Neural progenitor cell (in vitro differentiated cells): ENCODE results near the gene BBS7. TPM values are rescaled to one million over a fixed set of nuclear protein-coding genes. Genes with fewer than 3 reads are reported as not detected.

Experiments
- DNase-seq: peaks from one replicate; pipeline ENCODE4 v3.0.0-alpha.2; 2016; ENCODE audit warnings: low spot score
- H2AFZ ChIP-seq: fragments of 200-600 bp; sonication (generic); replicated peaks from 2 replicates; pipeline ENCODE4 v1.6.1; 2016; ENCODE audit warnings: antibody characterized with exemption
- H3F3A ChIP-seq: fragments of 200-600 bp; sonication (generic); 2 replicates; pipeline ENCODE4 v1.6.1; 2016; ENCODE audit warnings: antibody characterized with exemption, low read depth
- H3K27ac ChIP-seq: fragments of 200-600 bp; sonication (generic); 2 replicates; pipeline ENCODE4 v1.5.1; 2016; ENCODE audit warnings: mild to moderate bottlenecking
- H3K27me3 ChIP-seq: fragments of 200-600 bp; sonication (generic); 2 replicates; pipeline ENCODE4 v1.6.1; 2016; ENCODE audit warnings: mild to moderate bottlenecking, moderate library complexity
- H3K36me3 ChIP-seq: fragments of 200-600 bp; sonication (generic); 2 replicates; pipeline ENCODE4 v1.5.1; 2016
- H3K4me1 ChIP-seq: fragments of 200-600 bp; sonication (generic); 2 replicates; pipeline ENCODE4 v1.6.1; 2016; ENCODE audit warnings: mixed run types
- H3K4me2 ChIP-seq: fragments of 200-600 bp; sonication (generic); 2 replicates; pipeline ENCODE4 v1.6.1; 2016
- H3K4me3 ChIP-seq: fragments of 200-600 bp; sonication (generic); 2 replicates; pipeline ENCODE4 v1.5.1; 2016
- H3K79me2 ChIP-seq: fragments of 200-600 bp; sonication (generic); 2 replicates; pipeline ENCODE4 v1.6.1; 2016; ENCODE audit warnings: low read depth
- H3K9ac ChIP-seq: fragments of 200-600 bp; sonication (generic); 2 replicates; pipeline ENCODE4 v1.6.1; 2016
- H3K9me3 ChIP-seq: fragments of 200-600 bp; sonication (generic); 2 replicates; pipeline ENCODE4 v1.5.1; 2016; ENCODE audit warnings: low read depth
- H4K20me1 ChIP-seq: fragments of 200-600 bp; sonication (generic); 2 replicates; pipeline ENCODE4 v1.6.1; 2016; ENCODE audit warnings: low read depth
- H3K27ac Mint-ChIP-seq: 3 replicates; pipeline ENCODE4 v1.8.0; 2021; ENCODE audit warnings: mixed read lengths
- H3K27me3 Mint-ChIP-seq: 2 replicates; pipeline ENCODE4 v1.8.0; 2022; ENCODE audit warnings: low read depth, mild to moderate bottlenecking, inconsistent platforms, moderate library complexity, mixed read lengths; ENCODE audit not compliant: insufficient read depth
- H3K36me3 Mint-ChIP-seq: 3 replicates; pipeline ENCODE4 v1.8.0; 2021; ENCODE audit warnings: mixed read lengths
- H3K4me1 Mint-ChIP-seq: 3 replicates; pipeline ENCODE4 v1.8.0; 2021; ENCODE audit warnings: mixed read lengths
- H3K4me3 Mint-ChIP-seq: 3 replicates; pipeline ENCODE4 v1.8.0; 2021; ENCODE audit warnings: mild to moderate bottlenecking, moderate library complexity, mixed read lengths
- H3K9me3 Mint-ChIP-seq: 3 replicates; pipeline ENCODE4 v1.8.0; 2020; ENCODE audit warnings: mixed read lengths
- EZH2 ChIP-seq: fragments of 200-600 bp; sonication (generic); IDR thresholded peaks from 2 replicates; pipeline ENCODE4 v1.6.1; 2017; ENCODE audit warnings: antibody characterized with exemption, mild to moderate bottlenecking, moderate library complexity
- EZH2phosphoT487 ChIP-seq: fragments of 200-600 bp; sonication (generic); IDR thresholded peaks from 2 replicates; pipeline ENCODE4 v1.6.1; 2017; ENCODE audit warnings: antibody characterized with exemption
- total RNA-seq: library from RNA; depleted of rRNA; stranded (reverse); fragments of >200 nt; gene quantifications from 2 replicates; pipeline ENCODE4 v1.2.3, GENCODE V29; 2015; ENCODE audit warnings: low replicate concordance
- TF ChIP-seq, protein P1 (sequence below): fragments of 200-600 bp; sonication (generic); IDR thresholded peaks from 2 replicates; pipeline ENCODE4 v1.5.1; 2017; ENCODE audit warnings: antibody characterized with exemption, mild to moderate bottlenecking

The BBS7 gene
- total RNA-seq, 1 donor from 2014 or later, result 39.7 TPM

DNA sequence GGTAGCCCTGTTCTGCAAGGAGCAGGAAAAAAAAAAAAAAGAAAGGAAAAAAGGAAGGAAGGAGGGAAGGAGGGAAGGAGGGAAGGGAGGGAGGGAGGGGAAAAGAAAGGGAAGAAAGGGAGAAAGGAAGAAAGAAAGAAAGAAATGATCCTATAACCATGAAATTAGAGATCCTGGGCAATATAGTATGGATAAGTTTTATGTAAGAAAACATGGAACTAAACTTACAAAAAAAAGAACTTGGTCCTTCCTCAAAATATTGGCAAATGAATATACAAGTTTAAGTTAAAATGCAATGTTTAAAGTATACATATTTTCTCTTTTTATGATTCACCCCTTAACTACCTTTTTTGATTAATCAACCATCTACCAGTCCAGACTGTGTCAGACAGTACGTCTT lies 18.9 kb downstream of the BBS7 start:
- H3K4me1 Mint-ChIP-seq, result peaks cover 4% of the 10 kb centered on the region
- H3K9ac ChIP-seq, result no peak overlapping the region
- H3K9me3 Mint-ChIP-seq, result no peaks in the 10 kb centered on the region
- peaks cover 5% of the 10 kb centered on the region for H3F3A ChIP-seq
- H3K27ac Mint-ChIP-seq, result no peak overlapping the region
- peaks cover 7% of the 10 kb centered on the region for H3K36me3 Mint-ChIP-seq
- peaks cover 5% of the 10 kb centered on the region for H3K36me3 ChIP-seq
- H3K27ac ChIP-seq, result no peak overlapping the region
- no peak for DNase-seq
- TF ChIP-seq, protein P1, sequence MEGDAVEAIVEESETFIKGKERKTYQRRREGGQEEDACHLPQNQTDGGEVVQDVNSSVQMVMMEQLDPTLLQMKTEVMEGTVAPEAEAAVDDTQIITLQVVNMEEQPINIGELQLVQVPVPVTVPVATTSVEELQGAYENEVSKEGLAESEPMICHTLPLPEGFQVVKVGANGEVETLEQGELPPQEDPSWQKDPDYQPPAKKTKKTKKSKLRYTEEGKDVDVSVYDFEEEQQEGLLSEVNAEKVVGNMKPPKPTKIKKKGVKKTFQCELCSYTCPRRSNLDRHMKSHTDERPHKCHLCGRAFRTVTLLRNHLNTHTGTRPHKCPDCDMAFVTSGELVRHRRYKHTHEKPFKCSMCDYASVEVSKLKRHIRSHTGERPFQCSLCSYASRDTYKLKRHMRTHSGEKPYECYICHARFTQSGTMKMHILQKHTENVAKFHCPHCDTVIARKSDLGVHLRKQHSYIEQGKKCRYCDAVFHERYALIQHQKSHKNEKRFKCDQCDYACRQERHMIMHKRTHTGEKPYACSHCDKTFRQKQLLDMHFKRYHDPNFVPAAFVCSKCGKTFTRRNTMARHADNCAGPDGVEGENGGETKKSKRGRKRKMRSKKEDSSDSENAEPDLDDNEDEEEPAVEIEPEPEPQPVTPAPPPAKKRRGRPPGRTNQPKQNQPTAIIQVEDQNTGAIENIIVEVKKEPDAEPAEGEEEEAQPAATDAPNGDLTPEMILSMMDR, result no peak
- TF ChIP-seq EZH2phosphoT487, result no peak
- no peaks in the 10 kb centered on the region for H3K4me1 ChIP-seq
- no peaks in the 10 kb centered on the region for H3K79me2 ChIP-seq
- H3K9me3 ChIP-seq, result no peaks in the 10 kb centered on the region
- H3K4me3 Mint-ChIP-seq, result no peak overlapping the region
- no peaks in the 10 kb centered on the region for H3K27me3 Mint-ChIP-seq
- H3K4me2 ChIP-seq, result no peak overlapping the region
- H4K20me1 ChIP-seq, result no peaks in the 10 kb centered on the region
- no peak overlapping the region for H3K4me3 ChIP-seq
- no peaks in the 10 kb centered on the region for H3K27me3 ChIP-seq
- H2AFZ ChIP-seq, result no peak overlapping the region

DNA sequence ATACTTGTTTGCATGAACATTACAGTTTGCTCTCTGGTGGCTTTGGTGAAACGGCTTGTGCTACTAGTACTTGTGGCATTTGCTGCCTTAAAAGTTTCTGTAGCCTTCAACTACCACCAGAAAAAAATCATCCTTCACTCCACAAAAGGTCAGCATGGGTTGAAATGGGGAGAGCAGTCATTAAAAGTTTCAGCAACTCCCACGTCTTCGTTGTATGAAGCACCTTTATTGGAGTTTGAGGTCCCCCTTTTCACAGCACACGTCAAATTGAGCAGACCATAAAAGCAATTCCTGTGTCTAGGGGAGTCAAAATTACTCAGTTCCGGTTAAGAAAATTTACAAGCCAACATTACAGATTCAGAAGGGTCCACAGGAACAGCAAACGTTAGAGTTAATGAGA lies 23.6 kb downstream of the BBS7 start:
- no peaks in the 10 kb centered on the region for H3K9me3 ChIP-seq
- H3K27ac Mint-ChIP-seq, result no peak overlapping the region
- no peaks in the 10 kb centered on the region for H3K27me3 Mint-ChIP-seq
- H3K36me3 Mint-ChIP-seq, result peaks cover 5% of the 10 kb centered on the region
- H3K4me1 ChIP-seq, result no peaks in the 10 kb centered on the region
- no peak overlapping the region for H3K4me2 ChIP-seq
- H3K9ac ChIP-seq, result no peak overlapping the region
- H3K4me1 Mint-ChIP-seq, result no peaks in the 10 kb centered on the region
- no peak overlapping the region for H2AFZ ChIP-seq
- H3K4me3 ChIP-seq, result no peak overlapping the region
- H3K27me3 ChIP-seq, result no peaks in the 10 kb centered on the region
- no peaks in the 10 kb centered on the region for H3F3A ChIP-seq
- peaks cover 5% of the 10 kb centered on the region for H3K36me3 ChIP-seq
- H3K9me3 Mint-ChIP-seq, result no peaks in the 10 kb centered on the region
- H3K79me2 ChIP-seq, result no peaks in the 10 kb centered on the region
- no peak overlapping the region for H3K4me3 Mint-ChIP-seq
- no peaks in the 10 kb centered on the region for H4K20me1 ChIP-seq
- DNase-seq, result no peak
- no peak overlapping the region for H3K27ac ChIP-seq
- TF ChIP-seq, protein P1, result no peak
- TF ChIP-seq EZH2phosphoT487, result no peak
- no peak for TF ChIP-seq EZH2

DNA sequence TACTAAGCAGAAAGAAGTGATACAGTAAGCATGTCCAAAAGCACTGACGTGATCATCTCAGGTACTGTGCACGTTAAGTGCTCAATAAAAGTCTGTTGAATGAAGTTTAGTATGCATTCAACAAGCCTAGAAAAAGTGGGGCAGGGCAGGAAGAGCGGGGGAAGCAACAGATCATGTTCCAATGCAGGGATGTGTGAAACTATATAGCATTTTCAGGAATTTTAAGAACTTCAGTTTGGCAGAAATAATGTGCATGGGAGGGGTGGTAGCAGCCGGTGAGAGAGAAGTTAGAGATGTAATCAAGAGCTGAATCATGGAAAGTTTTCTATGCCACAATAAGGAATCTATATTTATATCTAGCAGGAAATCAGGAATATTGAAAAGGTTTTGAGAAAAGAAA lies 27.4 kb downstream of the BBS7 start:
- H3K27me3 ChIP-seq, result no peaks in the 10 kb centered on the region
- no peak overlapping the region for H3K4me2 ChIP-seq
- DNase-seq, result no peak
- no peaks in the 10 kb centered on the region for H3K79me2 ChIP-seq
- H3K4me1 Mint-ChIP-seq, result no peaks in the 10 kb centered on the region
- no peaks in the 10 kb centered on the region for H3F3A ChIP-seq
- no peaks in the 10 kb centered on the region for H3K9me3 Mint-ChIP-seq
- no peaks in the 10 kb centered on the region for H3K9me3 ChIP-seq
- no peak overlapping the region for H3K27ac Mint-ChIP-seq
- no peaks in the 10 kb centered on the region for H4K20me1 ChIP-seq
- no peak overlapping the region for H3K4me3 ChIP-seq
- no peaks in the 10 kb centered on the region for H3K27me3 Mint-ChIP-seq
- no peak overlapping the region for H3K9ac ChIP-seq
- H3K4me1 ChIP-seq, result no peaks in the 10 kb centered on the region
- peaks cover 7% of the 10 kb centered on the region for H3K36me3 Mint-ChIP-seq
- TF ChIP-seq, protein P1, result no peak
- no peak for TF ChIP-seq EZH2phosphoT487
- no peak for TF ChIP-seq EZH2
- no peak overlapping the region for H2AFZ ChIP-seq
- no peak overlapping the region for H3K4me3 Mint-ChIP-seq
- peaks cover 10% of the 10 kb centered on the region for H3K36me3 ChIP-seq
- H3K27ac ChIP-seq, result no peak overlapping the region
